ENCODE data around the gene PPM1E. TPM values are rescaled to one million over a fixed set of nuclear protein-coding genes. Genes with fewer than 3 reads are reported as not detected.

PPM1E gene
- total and polyA plus RNA-seq, 2 donors (not counting 1 experiment from before 2014, with no cell fraction given), result not detected

GRCh38 chr17:58728798-58729197 is 26.9 kb upstream of the PPM1E start:
- H3K79me2 ChIP-seq (ENCODE audit: control insufficient read depth, insufficient read depth, low read length), result no peaks in the 10 kb centered on the region
- H3K36me3 ChIP-seq (replicated peaks in 1 of 2; ENCODE audit: control extremely low read depth in 1 of 2, control insufficient read depth in 1 of 2, extremely low read depth in 1 of 2, insufficient read depth in 2 of 2, low read length in 1 of 2), result peaks cover 3 to 4% of the 10 kb centered on the region in 2 experiments
- H3K27ac Mint-ChIP-seq, result no peak overlapping the region
- no peak overlapping the region for H3K9ac ChIP-seq (ENCODE audit: low read length)
- intact Hi-C loops (cut with micrococcal nuclease), result no loop called here
- TF ChIP-seq, protein P1, sequence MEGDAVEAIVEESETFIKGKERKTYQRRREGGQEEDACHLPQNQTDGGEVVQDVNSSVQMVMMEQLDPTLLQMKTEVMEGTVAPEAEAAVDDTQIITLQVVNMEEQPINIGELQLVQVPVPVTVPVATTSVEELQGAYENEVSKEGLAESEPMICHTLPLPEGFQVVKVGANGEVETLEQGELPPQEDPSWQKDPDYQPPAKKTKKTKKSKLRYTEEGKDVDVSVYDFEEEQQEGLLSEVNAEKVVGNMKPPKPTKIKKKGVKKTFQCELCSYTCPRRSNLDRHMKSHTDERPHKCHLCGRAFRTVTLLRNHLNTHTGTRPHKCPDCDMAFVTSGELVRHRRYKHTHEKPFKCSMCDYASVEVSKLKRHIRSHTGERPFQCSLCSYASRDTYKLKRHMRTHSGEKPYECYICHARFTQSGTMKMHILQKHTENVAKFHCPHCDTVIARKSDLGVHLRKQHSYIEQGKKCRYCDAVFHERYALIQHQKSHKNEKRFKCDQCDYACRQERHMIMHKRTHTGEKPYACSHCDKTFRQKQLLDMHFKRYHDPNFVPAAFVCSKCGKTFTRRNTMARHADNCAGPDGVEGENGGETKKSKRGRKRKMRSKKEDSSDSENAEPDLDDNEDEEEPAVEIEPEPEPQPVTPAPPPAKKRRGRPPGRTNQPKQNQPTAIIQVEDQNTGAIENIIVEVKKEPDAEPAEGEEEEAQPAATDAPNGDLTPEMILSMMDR (IDR thresholded peaks at IDR 0.05), result no peak
- TF ChIP-seq EZH2 (IDR thresholded peaks at IDR 0.05; ENCODE audit: borderline replicate concordance, insufficient read depth, low read depth, low read length, poor library complexity, severe bottlenecking), result no peak
- POLR2A ChIA-PET, result no interaction called here
- CTCF ChIA-PET, result no interaction called here
- H4K20me1 ChIP-seq (ENCODE audit: control insufficient read depth, insufficient read depth, low read length, poor library complexity, severe bottlenecking), result no peaks in the 10 kb centered on the region
- no peaks in the 10 kb centered on the region for H3K27me3 ChIP-seq (replicated peaks in 1 of 4; ENCODE audit: control extremely low read depth in 1 of 4, control insufficient read depth in 3 of 4, insufficient read depth in 4 of 4, low read length in 3 of 4)
- H3K4me1 ChIP-seq (ENCODE audit: control insufficient read depth in 2 of 2, insufficient read depth in 2 of 2, low read length in 2 of 2), result no peaks in the 10 kb centered on the region
- ATAC-seq (ENCODE audit: low read depth) (no peak), DNase-seq (no peak)
- no peak overlapping the region for H3K4me3 Mint-ChIP-seq
- H3K27ac ChIP-seq (ENCODE audit: low read length in 2 of 2), result no peak overlapping the region
- H3K9me3 ChIP-seq (ENCODE audit: control extremely low read depth in 1 of 3, control insufficient read depth in 2 of 3, insufficient read depth in 1 of 3, low read length in 2 of 3), result no peaks in the 10 kb centered on the region
- no peak overlapping the region for H3K4me2 ChIP-seq (replicated peaks; ENCODE audit: low read depth, low read length, poor library complexity, severe bottlenecking)
- no peak overlapping the region for H2AFZ ChIP-seq (ENCODE audit: insufficient read depth, low read depth, low read length, poor library complexity, severe bottlenecking)
- H3K4me1 Mint-ChIP-seq, result no peaks in the 10 kb centered on the region
- no peaks in the 10 kb centered on the region for H3K9me3 Mint-ChIP-seq (ENCODE audit: insufficient read depth)
- H3K27me3 Mint-ChIP-seq, result no peaks in the 10 kb centered on the region
- WGBS (ENCODE audit: insufficient coverage), result no CpG with 5 or more reads among the region's 1 CpG
- no peak overlapping the region for H3K4me3 ChIP-seq (ENCODE audit: control extremely low read depth in 1 of 5, extremely low read depth in 1 of 5, insufficient read depth in 1 of 5, low read depth in 2 of 5, low read length in 4 of 5)

DNA sequence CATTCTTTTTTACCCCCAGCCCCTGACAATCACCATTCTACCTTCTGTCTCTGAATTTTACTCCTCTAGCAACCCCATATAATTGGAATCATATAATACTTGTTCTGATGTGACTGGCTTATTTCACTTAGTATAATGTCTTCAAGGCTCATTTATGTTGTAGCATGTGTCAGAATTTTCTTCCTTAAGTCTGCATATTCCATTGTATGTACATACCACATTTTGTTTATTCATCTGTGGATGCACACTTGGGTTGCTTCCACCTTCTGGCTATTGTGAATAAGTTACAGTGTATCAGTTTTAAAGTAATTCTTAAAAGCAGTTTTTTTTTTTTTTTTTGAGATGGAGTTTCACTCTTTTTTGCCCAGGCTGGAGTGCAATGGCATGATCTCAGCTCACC is 24.7 kb upstream of the PPM1E start:
- no peaks in the 10 kb centered on the region for H3K27me3 ChIP-seq (replicated peaks in 1 of 4; ENCODE audit: control extremely low read depth in 1 of 4, control insufficient read depth in 3 of 4, insufficient read depth in 4 of 4, low read length in 3 of 4)
- no peak for DNase-seq
- Mint-ChIP-seq H3K9me3 (ENCODE audit: insufficient read depth) (no peaks in the 10 kb centered on the region), H3K27me3 (no peaks in the 10 kb centered on the region), H3K4me1 (no peaks in the 10 kb centered on the region), H3K27ac (no peak overlapping the region), H3K4me3 (no peak overlapping the region)
- peaks cover 0 to 3% of the 10 kb centered on the region in 2 experiments for H3K36me3 ChIP-seq (replicated peaks in 1 of 2; ENCODE audit: control extremely low read depth in 1 of 2, control insufficient read depth in 1 of 2, extremely low read depth in 1 of 2, insufficient read depth in 2 of 2, low read length in 1 of 2)
- no peak for TF ChIP-seq EZH2 (IDR thresholded peaks at IDR 0.05; ENCODE audit: borderline replicate concordance, insufficient read depth, low read depth, low read length, poor library complexity, severe bottlenecking)
- TF ChIP-seq, protein P1 (IDR thresholded peaks at IDR 0.05), result no peak
- H3K4me1 ChIP-seq (ENCODE audit: control insufficient read depth in 2 of 2, insufficient read depth in 2 of 2, low read length in 2 of 2), result no peaks in the 10 kb centered on the region
- no peaks in the 10 kb centered on the region for H3K9me3 ChIP-seq (ENCODE audit: control extremely low read depth in 1 of 3, control insufficient read depth in 2 of 3, insufficient read depth in 1 of 3, low read length in 2 of 3)
- POLR2A ChIA-PET, result no interaction called here
- H3K79me2 ChIP-seq (ENCODE audit: control insufficient read depth, insufficient read depth, low read length), result no peaks in the 10 kb centered on the region
- CTCF ChIA-PET, result interaction anchor here (1.0 kb wide), 1 partner anchor 20 kb away, joined by 3 read pairs; no protein-coding TSS in a partner anchor
- intact Hi-C loops (cut with micrococcal nuclease), result no loop called here
- no peaks in the 10 kb centered on the region for H4K20me1 ChIP-seq (ENCODE audit: control insufficient read depth, insufficient read depth, low read length, poor library complexity, severe bottlenecking)
- H3K4me3 ChIP-seq (ENCODE audit: control extremely low read depth in 1 of 5, extremely low read depth in 1 of 5, insufficient read depth in 1 of 5, low read depth in 2 of 5, low read length in 4 of 5), result no peak overlapping the region
- no peak overlapping the region for H3K9ac ChIP-seq (ENCODE audit: low read length)
- no peak overlapping the region for H3K27ac ChIP-seq (ENCODE audit: low read length in 2 of 2)
- no peak for ATAC-seq (ENCODE audit: low read depth)
- no peak overlapping the region for H2AFZ ChIP-seq (ENCODE audit: insufficient read depth, low read depth, low read length, poor library complexity, severe bottlenecking)
- H3K4me2 ChIP-seq (replicated peaks; ENCODE audit: low read depth, low read length, poor library complexity, severe bottlenecking), result no peak overlapping the region

Measured in B cell (primary cell).